GM21619 (cell line): ENCODE results near the gene NLN.
A peak's percentile ranks its signal among the peaks of the same experiment; 100 is the strongest.
"Not testable (repeated sequence)": the region's sequence is repeated elsewhere in the genome, so short reads cannot be mapped to it uniquely, and the experiment has no call there.

Experiments
- ATAC-seq: cut with Tn5 transposase; IDR thresholded peaks from one replicate; pipeline ENCODE4 v1.9.1; 2021; ENCODE audit not compliant: unreplicated experiment

NLN gene

DNA sequence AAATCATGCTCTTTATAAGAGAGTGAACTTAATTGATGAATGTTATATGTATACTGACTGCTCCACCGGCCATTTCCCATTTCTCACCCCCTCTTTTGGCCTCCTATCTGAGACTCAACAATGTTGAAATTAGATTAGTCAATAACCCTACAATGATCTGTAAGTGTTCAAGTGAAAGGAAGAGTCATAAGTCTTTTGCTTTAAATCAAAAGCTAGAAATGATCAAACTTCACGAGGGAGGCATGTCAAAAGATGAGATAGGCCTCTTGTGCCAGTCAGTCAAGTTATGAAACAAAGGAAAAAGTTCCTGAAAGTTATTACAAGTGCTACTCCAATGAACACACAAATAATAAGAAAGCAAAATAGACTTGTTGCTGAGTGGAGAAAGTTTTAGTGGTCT, 83.1 kb downstream of the NLN start:
- no peak for ATAC-seq

DNA sequence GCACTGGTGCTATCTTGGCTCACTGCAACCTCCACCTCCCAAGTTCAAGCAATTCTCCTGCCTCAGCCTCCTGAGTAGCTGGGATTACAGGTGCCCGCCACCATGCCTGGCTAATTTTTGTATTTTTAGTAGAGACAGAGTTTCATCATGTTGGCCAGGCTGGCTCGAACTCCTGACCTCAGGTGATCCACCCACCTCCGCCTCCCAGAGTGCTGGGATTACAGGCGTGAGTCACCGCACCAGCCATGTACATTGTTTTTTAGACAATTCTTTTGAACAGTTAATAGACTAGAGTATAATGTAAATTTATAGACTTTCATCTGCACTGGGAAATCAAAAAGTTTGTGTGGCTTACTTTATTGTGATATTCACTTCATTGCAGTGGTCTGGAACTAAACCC, 85.5 kb downstream of the NLN start:
- not testable (repeated sequence) for ATAC-seq

DNA sequence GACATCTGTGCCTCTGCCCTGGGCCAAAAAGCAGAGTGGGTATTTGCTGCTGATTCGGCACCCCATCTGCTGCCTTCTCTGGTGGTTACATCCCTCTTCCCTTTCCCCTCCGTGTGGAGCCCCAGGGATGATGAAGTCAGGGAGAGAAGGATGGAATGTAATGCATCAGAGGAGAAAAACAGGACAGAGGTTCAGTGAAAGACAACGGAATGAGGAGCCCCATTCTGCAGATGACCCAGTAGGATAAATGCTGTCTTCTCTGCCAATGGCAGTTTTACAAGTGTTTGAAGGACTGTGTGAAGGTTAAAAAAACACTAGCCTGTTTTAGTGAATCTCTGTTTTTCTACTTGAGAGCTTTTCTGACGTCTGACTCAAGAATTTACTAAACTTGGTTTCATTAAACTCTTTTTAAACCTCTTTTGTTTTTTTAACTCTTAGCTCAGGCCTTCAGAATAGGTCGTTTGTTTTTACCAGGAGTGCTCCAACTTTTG, 86.3 kb downstream of the NLN start:
- ATAC-seq = no peak

DNA sequence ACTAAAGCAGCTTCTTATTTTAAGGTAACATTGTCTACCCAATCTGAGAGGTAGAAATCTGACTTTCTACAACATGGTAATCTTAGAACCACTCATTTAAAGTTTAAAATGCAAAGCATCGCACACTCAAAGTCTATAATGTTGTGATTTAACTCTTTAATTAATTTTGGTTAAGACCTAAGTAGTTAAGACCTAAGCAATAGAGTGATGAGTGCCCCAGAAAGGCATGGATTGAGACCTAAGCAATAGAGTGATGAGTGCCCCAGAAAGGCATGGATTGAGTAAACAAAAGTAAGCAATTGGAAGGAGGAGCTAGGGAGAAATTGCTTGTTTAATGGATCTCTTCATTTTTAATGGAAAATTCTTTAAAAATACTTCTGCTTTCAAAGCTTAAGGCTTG, 86.8 kb downstream of the NLN start:
- no peak for ATAC-seq

DNA sequence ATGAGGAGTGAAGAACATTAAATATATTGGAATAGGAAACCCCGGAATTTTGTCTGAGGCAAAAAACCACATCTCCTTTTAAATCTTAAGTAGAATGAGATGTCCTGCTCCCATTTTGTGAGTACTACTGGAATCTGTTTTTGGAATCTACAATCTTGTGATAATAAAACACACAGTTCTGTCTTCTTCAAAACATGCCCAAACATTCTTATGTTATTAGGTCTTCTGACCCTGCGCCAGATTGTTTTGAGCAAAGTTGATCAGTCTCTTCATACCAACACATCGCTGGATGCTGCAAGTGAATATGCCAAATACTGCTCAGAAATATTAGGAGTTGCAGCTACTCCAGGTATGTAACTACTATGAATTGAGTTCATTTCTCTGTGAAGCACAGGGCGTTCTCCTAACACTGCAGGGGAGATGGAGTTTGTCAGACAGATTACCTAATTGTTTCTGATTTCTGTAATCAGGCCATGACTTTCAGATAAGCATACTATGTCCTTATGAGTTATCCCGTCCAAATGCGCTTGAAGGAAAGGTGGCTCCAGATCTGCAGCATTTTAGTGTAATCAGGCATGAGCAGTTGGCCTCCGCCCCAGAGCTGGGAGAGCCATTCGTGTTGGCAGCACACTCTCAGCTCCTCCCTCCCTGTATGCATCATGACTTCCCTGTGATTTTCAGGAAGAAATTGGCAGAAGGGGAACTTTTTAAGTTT, 88.0 kb downstream of the NLN start:
- ATAC-seq = no peak

DNA sequence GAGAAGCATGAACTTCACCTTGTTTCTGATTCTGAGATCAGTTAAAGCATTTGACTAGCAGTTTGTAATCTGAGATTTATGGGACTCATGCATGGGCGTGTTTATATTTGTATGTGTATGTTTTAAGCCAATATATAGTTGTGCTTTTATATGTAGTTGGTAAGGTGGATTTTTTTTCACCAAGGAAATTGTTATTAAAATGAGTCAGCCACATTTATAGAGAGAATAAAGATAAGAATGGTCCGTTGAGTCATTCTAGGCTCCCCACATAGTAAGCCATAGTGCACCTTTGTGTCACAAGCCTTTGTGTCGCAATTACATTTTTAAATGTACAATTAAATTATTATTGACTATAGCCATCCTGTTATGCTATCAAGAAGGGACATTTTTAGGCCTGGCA, 89.0 kb downstream of the NLN start:
- ATAC-seq = no peak

DNA sequence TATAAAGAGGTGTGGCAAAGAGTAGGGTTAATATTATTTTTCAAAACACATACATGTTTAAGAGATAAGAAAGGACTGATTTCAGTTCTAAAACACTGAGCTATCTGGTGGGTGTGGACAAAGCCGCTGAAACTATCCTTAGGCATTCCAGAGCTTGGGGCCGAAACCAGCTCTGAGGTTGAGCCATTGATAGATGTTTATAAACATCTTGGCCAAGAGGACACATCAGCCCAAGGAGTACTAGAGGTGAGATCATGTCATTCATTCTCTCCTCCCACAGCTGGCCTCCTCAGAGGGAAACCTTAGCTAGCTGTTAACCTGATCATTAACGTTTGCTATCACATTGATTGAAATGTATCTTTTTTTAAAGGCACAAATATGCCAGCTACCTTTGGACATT, 89.9 kb downstream of the NLN start:
- no peak for ATAC-seq

DNA sequence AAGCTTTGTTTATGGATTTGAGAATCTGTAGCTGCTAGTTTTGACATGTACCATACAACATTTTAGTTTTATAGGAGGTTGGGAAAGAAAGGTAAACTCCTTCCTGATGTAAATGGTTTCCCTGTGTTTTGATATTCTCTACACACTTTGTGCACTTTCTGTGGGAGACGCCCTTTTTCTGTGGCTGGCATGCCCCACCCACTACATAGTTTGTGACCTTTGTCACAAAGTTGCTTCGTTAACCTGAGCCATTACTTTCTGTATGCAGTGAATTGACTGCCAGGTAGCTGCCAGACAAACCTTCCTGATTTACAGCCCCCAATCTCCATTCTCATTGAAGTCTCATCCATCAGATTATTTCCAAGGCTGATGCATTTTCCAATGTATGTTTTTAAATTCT, 90.6 kb downstream of the NLN start:
- no peak for ATAC-seq

DNA sequence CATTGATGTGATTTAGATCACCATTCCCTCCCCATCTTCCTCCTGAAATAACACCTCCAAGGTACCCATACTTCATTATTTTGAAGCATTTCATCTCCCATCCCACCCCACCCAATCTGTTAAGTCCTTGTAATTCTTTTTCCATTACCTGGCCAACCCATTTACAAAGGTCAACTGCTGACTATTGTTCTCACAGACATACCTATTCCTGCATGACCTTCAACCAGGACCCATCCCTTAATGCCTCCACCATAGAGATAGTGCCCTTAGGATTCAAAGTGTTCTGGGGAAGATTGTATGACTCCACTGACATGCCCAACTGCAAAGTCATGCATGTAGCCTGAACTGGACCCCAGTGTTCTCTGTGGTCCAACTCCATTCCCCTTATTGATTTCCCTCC, 91.2 kb downstream of the NLN start:
- no peak for ATAC-seq

DNA sequence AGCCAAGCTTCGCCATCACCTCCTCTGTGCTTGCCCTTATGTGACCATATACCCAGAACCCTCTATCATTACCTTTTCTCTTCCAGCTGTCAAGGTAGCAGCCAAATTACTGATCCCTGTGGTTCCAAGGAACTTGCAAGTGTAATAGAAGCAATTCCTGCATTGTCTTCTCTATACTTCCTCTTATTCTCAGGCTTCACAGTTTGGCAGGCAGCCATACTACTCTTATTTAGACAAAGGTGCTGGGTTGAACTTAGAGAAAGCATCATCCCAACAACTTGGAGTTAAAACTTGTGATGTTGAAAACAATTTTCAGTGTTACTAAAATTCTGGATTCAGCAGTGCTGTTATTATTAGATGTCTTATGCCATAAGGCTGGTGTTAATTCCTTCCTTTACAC, 93.2 kb downstream of the NLN start:
- ATAC-seq = no peak

DNA sequence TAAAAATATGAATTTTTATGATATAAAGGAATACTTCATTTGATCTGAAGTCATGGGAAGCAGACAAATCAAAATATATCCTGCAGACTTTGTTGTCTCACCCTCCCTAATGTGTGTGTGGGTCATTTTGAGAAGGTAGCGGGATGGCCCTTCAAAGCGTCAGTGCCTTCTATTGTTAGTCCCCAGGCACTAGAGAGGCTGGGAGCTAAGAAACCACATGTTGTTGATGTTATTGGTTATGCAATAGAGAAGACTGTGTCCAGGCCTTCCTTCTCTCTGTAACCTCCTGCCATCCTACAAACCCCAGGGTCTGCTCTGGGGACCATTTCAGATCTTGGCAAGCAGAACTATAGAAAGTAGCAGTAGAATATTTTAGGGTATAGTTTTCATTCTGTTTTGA, 94.7 kb downstream of the NLN start:
- ATAC-seq = no peak

DNA sequence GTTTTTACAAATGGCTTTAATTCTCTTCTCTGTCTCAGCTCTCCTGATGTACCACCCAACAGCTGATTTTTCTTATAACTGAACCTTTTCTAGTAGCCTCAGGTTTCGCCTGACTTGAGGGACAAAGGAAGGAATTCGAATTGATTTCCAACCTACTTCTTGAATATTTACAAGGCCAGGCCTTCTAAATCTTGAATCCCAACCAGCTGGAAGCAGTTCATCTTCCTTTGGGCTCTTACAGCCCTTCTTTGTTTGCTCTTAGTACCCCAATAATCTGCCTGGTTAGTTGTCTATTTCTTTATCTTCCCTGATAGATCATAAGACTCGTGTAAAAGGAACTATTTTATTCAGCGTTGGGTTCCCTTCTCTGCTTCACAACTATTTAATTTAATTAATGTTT, 95.9 kb downstream of the NLN start:
- no peak for ATAC-seq

DNA sequence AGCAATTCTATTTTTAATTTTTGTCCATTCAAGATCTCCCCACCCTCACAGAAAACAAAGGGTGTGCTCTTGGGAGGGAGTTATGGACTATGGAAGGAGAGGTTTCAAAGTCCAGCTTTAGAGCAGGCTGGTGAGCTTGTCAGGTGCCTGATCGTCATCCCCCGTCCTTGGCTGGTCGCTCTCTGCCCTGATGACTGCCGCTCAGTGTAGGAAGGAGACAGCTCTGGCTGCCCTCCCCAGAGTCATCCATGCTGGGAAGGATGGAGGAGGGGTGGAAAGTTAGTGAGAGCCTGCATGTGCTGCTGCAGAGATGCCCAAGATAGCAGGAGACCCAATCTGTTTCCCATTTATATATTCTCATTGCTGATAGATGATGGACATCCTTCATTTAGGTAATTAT, 96.6 kb downstream of the NLN start:
- ATAC-seq = no peak

DNA sequence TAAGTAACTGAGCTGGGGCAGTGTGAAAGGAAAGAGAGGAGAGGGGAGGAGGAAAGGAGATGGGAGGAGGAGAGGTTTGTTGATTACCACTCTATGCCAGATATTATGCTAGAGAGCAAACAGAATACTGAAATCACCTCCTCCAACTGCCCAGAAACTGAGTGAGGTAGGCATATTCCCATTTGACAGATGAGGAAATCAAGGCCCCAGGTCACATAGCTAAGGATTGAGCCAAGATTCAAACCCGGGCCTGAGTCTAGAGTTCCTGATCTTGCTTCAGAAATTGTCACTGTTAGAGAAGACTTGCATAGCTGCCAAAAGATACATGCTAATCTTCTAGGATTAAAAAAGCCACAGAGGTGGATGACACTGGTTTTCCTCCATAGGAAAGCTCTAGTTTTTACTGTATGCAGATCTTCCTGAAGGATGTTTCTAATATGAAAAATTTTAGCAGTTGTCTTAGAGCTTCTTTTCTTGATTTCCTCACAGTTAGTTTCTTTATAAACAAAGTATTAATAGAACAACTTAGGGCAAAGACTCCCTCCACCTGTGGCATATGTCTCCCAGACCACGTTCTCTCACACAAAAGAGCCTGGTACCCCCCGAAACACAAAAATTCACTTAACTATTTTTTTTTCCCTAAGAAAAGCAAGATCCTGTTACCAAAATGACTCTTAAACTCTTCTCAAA, 97.4 kb downstream of the NLN start:
- ATAC-seq = no peak

DNA sequence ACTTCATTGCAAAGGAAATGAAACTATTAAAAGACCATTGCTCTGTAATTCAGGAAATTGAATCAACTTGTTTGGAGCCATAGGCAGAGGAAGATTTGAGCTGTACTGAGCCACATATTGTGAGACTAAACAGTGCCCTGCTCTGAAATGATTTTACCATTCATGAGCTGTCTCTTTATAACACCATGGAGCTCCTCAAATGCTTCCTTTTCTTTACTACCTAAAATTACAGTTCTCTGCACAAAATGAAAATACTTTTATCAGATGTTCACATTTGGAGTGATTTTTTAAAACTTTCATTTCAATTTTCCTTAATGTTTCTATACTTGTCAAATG, 97.9 kb downstream of the NLN start:
- no peak for ATAC-seq

DNA sequence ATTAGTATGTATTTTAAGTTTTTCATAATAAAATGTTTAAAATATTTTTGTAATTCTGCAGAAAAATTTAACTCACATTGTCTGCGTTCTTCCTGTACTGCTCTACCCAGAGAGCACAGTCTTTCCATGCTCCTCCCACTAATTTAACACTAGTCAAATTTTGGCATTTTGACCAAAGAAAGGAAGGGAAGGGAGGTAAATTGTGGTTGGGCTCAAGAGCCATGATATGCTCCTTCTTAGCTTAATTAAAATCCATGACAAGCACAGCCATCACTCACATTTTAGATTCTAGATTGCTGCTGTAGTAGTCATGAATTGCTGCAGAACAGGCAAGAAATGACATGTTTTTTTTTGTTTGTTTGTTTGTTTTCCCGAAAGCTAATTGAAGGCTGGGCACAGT, 98.4 kb downstream of the NLN start:
- no peak for ATAC-seq

DNA sequence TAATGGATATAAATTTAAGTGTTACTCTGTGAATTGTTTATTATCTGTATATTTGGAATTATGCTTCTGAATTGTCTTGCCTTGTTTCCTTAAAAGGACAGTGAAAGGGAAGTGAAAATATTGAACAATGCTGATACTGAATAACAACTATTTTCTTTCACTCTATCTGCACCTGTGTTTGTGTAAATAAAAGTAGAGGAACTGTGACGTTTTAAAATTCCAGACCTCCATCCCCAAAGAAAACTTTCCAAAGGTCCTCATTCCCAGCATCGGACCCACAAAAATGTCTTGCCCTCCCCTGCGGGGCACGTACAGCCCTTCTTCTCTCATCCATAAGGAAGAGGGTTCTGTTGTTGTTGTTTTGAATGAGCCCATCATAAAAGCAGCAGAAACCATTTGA, 100.0 kb downstream of the NLN start:
- no peak for ATAC-seq

DNA sequence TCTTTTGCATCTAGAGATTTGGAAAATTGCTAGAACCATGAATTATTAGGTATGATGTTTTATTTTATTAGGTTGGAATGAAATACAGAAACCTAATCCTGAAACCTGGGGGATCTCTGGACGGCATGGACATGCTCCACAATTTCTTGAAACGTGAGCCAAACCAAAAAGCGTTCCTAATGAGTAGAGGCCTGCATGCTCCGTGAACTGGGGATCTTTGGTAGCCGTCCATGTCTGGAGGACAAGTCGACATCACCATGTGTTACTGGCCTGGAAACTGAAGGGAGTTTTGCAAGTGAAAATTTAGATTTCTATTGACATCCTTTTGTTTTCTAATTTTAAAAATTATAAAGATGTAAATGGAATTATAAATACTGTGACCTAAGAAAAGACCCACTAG, 100.7 kb downstream of the NLN start:
- ATAC-seq = no peak

DNA sequence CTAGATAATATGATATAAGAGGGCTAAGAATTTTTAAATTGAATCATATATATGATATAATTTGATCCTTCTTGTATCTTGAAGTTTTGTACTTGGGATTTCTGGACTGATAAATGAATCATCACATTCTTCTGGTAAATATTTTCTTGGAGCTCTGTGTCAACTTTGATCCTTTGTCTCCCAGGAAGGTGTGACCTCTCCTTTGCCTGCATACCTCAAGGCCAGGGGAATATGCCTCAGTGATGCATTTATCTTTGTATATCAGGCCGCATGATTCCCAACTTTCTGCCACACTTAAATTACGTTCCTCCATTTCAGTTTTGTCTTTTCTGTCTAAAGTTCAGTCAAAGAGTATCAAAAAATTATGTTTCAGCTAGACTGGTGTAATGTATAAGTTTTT, 101.2 kb downstream of the NLN start:
- ATAC-seq = no peak

DNA sequence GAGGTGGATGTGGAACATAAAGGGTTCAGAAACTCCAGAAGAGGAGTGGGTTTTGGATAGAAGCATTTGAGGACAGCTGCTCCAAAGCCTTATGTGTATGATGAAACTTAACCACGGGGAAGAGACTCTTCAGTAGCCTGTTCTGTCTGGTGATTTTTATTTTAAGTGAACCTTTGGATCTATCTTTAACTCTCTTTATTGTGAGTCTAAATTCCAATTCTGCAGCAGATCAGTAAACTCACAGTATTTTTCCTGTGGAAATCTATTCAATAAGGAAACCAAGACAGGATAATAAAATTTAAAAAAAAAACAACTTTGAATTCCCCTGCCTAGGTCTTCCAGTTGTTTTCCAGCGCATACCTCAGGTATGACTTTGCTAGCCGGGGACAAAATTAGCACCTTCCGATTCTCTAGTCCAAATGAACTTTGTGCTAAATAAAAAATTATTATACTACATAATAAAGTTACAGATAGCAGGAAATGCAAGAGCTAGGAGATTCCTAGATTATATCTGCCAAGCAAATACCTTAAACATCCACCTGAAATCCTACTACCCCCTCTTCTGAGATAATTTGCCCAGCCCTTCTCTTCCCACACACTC, 101.9 kb downstream of the NLN start:
- ATAC-seq = no peak

DNA sequence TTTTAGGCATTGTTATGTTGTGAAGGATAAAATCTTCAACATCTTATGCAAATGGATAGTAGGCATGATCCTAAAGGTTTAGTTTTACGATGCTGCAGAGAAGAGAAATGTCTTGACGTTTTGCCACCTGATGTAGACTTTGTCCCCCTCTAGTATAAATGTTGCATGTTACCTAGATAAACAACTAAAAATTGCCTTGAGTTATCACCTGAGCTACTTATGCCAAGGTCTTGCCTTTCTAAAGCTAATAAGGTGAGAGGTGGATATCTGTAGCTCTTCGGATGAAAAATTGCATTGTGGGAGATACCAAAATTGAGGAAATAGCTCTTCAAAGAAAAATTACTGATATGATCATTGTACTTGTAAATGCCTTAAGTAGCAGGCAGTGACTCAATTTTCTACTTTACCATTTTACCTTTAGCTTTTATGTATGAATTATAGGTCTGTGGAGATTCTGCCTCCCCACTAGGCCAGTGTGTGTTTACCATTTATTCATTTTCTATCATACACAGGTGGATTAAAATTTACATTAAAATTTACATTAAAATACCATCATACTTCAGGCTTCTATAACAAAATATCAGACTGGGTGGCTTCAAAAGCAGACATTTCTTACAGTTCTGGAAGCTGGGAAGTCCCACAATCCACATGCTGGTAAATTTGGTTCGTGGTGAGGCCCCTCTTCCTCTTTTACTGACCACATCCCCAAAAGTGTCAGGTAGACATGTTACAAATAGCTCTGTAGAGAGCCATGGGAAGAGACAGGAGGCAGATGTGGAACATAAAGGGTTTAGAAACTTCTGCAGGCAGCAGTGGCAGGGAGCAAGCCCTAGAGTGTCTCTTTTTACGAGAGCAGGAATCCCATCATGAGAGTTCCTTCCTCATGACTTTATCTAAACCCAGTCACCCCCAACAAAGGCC, 103.7 kb downstream of the NLN start:
- ATAC-seq = peak; percentile 63
